HG03469 (cell line): ENCODE results near the gene DUSP8.

ENCODE experiments used
- ATAC-seq: cut with Tn5 transposase; IDR thresholded peaks from one replicate; pipeline ENCODE4 v1.9.1; 2021; ENCODE audit warnings: mild to moderate bottlenecking, moderate library complexity, moderate number of reproducible peaks; ENCODE audit not compliant: unreplicated experiment

The DUSP8 gene

DNA sequence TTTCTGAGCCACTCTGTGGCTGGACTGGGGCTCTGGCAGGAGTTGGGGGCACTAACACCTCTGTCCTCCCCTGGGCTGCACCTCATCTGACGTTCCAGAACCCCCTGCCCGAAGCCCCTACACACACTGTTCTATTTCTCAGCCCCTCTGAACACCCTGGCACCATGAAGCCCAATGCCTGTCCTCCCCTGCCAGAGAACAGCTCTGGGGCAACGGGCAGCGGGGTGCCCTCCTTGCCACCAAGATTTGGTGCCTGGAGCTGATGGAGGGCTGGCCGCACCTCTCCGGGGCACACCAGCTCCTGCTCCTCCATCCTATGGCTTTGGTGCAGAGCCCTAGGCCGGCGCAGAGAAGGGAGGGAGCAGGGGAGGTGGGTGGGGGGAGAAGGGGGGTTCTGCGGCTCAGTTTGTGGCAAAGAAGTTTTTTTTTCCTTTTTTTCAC, 16.3 kb downstream of the DUSP8 start:
- no peak for ATAC-seq

DNA sequence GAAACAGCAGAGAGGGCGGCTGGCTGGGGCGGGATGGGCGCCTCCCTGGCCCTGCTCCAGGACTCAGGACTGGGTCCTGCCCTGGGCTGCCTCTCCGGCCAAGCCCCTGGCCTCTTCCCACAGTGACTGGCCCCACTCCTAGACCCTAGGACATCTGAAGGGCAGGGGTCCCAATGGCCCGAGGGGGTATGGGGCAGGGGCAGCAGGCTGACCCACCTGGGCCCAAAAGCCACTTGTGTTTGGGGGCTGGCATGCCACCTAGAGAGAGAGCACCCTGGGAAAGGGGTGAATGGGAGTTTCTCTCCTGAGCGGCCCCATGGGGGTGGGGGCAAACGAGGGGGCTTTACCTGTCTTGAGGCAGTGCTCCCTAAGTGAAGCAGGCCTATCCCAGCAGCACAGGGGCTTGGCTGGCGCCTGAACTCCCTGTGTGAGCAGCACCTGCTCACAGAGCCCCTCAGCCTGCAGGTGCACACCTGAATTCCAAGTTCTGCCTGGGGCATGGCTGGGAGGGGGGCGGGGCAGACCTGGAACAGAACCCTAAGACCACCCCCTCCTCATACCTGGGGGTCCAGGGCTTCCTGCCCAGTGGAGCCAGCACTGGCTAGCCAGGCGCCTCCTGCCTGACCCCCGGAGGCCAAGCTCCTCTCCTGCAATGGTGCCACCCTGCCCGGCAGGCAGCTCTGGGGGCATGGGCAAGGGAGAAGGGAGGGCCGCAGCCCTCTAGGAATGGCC, 16.9 kb downstream of the DUSP8 start:
- ATAC-seq = no peak

DNA sequence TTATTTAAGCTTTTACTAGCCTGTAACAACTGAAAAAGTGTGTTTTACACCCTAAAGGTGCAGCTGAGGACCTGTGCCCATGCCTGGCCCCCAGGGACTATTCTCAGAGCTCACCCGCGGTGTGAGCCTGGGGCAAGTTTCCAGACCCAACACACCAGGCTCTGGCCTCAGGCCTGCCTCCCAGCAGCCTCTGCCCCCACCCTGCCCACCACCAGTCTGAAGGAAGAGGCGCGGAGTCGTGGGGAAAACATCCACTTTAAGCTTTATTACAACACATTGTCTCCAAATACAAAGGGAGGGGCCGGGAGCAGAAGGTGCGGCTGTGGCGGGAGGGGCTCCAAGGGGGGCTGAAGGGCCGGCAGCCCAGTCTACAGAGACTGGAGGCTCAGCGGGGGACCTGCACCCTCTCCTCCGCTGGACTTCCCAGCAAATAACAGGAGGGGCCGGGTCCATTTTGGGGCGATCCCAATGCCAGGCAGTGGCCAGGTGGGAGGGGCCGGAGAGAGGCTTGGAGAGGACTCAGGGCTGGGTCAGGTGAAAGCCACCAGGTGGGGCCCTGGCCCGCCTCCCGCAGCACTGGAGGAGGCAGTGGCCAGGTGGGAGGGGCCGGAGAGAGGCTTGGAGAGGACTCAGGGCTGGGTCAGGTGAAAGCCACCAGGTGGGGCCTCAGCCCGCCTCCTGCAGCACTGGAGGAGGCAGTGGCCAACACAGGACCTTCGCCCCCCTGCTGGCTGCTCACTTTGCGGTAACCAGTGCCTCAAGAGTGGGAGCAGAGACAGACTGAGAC, 18.1 kb downstream of the DUSP8 start:
- no peak for ATAC-seq

DNA sequence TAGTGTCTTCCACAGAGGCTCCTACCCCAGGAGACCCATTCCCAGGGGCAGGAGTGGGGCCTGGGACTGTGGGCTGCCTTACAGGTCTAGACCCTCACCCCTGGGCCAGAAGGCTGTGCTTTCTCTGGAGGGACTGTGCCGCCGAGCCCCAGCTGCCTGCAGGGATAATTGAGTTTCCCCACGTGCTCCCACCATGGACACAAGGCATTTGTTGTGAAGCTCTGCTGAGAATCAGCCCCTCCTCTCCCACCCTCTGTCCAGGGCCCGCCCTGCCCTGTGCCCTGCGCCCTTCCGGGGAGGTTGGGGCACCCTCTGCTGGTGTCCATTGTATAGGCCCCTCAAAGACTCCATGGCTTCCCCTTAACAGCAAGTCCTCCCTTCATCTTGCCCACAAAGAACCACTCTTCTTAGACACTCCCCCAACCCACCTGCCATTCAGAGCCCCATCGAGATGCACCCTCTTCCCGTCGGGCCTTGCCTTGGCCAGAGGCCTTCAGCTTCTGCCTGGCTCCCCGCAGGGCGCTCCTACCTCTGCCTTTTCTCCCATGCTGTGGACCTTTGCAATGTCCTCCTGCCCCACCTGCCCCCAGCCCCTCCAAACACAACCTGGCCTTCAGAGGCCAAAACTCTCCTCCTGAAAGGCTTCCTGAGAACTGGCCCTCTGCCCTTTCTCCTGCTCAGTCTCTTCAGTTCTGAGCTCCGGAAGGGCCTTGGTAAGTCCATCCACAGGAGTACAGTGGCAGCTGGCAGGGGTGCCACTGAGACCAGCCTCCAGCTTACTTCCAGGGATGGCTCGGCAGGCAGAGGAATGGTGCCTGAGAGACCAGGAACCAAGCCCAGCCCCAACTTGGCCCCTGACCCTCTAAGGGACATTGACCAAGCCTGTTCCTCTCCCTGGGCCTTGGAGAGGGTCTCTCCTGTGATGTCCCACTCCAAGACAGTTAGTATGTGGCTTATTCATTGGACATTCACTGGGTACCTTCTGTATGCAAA, 22.4 kb downstream of the DUSP8 start:
- no peak for ATAC-seq

DNA sequence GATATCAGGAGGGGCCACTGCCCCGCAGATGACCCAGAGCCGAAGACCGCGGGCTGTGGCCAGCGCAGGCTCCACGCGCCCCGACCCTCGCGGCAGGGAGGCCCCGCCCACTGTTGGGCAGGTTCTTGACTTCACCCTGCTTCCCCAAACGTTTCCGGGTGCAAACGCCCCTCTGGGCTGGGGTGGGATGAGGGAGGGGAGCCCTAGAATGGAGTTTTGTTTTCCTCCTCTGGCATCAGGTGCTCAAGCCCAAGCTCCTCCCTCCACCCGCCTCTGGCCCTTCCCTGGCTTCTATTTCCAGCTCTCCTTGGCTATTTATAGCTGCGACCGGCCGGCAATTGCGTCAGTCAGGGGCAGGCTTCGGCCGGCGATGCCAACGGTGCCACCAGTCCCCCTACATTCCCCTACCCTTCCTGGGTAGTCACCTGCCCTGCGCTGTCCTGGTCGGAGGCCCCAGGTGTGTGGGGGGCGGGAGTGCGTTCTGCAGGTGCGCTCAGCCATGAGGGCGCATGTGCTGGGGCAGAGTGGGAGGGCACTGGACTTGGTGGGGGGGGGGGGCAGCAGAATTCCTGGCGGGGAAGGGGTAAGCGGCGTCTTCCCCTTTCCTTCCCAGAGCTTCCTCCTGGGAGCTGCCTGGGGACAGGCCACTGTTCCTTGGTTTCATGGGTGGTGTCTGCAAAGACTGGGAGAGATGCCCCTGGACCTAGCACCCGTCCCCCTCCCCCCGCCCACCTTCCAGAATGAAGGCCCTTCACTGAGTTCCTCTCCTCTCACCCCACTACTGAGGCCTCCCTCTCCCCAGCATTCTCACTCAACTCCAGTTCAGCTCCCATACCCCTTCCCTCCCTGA, 23.6 kb downstream of the DUSP8 start:
- no peak for ATAC-seq

DNA sequence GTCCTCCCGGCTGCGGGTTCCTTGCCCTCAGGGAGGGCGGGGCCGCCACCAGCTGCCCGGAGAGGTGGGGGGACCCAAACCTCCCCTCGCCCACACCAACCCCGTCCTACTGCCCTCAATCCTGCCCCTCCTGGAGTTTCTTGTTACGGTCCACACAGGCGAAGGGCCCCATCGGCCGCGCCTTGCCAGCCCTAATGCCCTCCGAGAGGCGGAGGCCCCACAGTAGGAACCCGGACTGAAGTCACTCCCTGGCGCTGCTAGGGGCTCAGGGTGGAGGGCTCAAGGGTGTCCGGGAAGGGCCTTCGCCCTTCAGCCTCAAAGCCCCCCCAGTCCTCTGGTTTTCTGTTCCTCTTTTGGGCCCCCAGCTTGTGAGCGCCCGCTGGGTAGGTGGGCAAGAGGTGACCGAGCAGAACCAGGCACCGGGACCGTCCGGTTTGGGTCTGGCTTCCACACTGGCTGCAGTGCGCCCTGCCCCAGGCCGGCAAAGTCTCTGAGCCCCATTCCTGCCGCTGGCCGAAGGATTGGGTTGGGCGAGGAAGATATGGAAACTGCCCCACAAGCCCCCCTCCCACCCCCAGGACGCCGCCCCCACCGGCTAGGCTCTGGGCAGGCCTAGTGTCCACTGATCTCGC, 24.5 kb downstream of the DUSP8 start:
- ATAC-seq = no peak

DNA sequence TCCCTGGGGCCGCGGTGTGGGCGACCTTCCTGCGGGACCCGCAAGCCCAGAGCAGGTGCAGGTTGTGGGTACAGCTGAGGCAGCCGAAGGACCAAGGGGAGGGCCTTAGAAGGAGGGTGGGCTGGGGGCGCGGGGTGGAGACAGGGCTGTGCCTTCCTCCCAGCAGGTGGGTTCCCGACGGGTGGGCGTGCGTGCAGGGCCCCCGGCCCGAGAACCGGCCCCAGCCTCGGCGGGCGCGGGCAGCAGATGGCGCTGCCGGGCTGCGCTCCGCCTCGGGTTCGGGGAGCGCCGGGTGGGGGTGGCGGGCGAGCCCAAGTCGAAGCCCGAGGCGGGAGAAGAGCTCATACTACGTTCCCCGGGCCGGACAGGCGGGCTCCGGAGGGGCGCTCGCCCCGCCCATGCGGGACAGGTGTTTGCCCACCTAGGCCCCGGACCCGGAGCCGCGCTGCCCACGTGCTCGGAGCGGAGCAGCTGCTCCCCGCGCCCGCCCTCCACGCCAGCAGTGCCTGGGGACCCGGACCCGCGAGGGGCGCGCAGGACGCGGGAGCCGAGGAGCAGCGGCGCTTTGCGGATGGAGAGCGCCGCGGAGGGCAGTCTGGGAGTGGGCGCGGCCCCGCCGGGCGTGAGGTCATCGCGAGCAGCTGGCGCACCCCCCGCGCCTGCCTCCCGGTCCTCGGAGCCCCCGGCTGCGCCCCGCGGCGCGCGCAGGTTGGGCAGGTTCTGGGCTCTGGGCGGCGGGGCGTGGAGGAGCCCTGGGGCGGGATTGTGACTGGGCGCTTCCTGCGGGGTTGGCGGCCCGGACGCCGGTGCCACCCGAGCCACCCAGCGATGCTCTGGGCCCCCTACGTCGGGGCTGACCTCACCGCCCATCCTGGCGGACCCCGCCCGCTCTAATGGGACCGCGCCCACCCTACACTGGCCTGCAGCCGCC, 25.3 kb downstream of the DUSP8 start:
- no peak for ATAC-seq

DNA sequence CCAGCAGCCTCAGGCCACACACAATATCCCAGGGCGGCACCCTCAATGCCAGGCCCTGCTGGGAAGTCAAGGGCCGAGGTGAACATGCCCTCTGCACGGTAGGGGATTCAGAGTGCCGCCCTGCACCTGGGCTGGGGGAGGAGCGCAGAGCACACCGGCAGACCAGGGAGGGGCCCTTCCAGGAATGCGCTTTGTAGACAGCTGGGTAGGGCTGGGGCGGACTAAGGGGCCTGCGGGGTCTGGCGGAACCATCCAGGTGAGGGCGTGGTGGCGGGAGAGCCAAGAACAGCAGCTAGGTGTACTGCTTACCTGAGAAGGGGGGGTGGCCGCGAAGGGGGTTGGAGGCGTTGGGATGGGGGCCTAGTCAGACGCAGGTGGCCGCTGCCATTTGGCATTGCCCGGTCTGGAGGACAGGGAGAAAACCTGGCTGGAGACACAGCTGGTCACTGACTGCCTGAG, 26.0 kb downstream of the DUSP8 start:
- ATAC-seq = no peak

DNA sequence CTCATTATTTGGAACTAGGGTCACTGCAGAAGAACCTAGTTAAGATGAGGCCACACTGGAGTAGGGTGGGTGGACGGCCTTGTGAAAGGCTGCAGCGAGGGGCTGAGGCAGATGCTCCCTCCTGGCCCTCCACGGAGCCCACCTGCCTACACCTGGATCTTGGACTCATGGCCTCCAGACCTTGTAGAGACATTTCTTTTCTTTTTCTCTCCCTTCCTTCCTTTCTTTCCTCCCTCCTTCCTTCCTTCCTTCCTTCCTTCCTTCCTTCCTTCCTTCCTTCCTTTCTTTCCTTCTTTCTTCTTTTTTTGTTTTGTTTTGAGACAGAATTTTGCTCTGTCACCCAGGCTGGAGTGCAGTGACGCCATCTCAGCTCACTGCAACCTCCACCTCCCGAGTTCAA, 26.6 kb downstream of the DUSP8 start:
- ATAC-seq = no peak

DNA sequence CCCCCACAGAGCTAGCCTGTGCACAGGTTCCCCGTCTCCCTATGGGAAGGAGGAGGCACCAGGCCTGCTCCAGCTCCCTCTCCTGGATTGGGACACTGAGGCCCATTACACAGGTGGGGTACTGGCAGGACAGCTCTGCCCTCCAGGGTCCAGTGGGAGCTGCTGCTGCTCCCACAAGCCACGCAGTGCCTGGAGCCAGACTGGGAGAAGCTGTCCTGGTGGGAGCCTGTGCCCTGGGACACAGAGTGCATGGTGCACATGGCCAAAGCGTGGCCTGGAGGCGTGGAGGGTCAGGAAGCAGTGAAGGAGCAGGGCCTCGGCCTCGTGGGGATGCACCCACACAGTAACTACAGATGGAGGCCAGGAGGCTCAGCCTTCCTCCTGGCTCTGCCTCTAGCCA, 27.5 kb downstream of the DUSP8 start:
- ATAC-seq = no peak

DNA sequence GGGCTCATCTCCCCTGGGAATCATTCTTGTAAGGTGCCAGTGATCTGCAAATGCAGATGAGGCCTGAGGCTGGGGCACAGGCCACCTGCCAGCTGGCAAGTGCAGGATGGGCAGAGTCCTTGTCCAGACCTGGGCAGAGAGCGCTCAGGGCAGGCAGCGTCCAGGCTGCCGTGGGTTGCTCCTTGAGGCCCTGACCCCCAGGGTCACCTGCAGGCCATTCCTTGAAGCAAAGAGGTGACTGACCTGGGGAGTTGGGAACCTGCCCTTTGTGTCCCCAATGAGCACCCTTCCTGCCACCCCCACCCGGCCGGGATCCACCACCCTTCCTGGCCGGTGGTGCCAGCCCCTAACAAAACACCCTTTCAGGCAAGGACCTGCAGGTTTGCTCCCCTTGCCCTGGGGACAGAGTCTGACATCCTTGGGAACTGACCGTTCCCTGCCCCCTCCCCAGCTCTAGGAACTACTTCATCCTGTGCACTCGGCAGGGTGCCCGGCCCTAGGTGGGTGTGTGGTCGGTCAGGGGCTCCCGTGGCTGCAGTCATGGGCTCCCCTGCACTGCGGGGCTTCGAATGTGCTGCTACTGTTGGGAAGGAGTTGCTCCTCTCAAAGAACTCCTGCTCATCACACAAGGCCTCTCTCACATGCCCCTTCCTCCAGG, 28.3 kb downstream of the DUSP8 start:
- no peak for ATAC-seq

DNA sequence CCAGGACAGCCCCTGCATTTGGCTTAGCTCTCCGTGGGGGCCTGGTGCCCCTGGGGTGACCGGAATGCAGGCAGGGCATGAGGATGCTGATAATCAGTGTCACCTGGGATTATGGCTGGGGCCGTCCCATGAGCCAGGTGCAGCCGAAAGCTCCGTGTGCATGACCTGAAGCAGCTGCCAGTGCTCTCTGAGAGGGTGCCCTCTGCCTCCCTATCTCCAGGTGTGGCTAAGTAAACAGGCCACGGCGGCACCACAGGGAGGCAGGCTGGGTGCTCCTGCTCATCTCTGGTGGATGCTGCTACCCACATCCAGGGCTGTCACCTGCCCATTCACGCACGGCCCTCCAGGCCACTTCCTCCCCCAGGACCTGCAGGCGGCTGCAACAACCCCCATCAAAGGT, 29.8 kb downstream of the DUSP8 start:
- no peak for ATAC-seq

DNA sequence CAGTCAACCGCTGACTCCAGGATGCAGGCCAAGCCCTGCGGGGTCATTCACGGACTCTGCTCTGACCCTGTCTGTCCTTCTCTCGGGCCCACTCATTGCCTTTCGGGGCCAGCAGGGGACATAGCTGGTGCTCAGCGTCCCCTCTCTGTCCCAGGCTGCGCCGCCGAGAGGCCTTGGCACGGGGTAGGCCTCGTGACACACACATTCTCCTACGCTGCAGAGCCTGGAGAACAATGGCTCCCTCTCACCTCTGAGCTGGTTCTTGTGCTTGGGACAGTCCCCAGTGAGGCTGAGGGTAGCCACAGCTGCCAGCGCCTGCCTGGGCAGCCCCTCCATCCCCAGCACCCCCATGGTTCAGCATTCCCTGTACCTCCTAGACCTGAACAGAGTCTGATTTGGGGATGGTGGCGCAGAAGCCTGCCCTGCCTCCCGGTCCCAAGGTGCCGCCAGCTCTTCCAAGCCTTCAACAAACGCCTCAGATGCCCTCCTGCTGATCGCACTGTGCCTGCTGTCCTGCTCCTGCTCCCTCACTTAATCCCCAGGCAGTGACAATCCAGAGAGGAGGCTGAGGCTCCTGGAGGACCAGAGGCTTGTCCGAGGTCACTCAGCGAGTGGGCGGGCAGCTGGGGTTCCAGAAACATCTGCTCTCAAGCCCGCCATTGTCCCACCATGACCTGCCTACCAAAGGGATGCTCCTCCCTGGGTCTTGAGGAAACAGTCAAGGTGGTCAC, 30.4 kb downstream of the DUSP8 start:
- ATAC-seq = no peak

DNA sequence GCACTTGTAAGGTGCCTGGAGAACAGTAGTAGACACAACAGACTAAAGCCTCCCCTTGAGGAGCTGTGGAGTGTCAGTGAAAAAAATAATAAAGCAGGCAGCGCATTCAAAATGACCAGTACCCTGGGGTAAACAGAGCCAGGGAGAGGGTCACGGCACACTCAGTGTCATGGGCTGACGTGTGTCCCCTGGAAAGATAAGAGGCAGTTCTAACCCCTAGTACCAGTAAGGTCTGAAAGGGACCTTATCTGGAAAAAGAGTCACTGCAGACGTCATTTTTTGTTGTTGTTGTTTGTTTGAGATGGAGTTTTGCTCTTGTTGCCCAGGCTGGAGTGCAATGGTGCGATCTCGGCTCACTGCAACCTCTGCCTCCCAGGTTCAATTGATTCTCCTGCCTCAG, 32.0 kb downstream of the DUSP8 start:
- no peak for ATAC-seq

DNA sequence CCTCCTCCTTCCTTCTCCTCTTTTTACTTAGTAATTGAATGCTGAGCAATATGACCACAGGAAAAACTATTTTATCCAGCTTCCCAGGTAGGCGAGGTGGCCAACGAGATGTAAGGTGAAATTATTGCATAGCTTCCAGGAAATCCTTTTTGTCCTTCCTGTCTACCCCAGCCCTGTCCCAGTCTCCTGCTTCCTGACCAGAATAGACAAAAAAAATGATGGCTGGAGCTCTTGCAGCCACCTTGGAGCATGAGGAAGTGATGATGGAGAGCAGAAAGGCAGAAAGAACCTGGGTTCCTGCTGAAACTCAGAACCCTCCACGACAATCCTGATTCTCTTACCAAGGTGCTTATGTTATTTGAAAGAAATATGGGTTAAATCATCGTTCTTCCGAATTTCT, 33.9 kb downstream of the DUSP8 start:
- no peak for ATAC-seq

DNA sequence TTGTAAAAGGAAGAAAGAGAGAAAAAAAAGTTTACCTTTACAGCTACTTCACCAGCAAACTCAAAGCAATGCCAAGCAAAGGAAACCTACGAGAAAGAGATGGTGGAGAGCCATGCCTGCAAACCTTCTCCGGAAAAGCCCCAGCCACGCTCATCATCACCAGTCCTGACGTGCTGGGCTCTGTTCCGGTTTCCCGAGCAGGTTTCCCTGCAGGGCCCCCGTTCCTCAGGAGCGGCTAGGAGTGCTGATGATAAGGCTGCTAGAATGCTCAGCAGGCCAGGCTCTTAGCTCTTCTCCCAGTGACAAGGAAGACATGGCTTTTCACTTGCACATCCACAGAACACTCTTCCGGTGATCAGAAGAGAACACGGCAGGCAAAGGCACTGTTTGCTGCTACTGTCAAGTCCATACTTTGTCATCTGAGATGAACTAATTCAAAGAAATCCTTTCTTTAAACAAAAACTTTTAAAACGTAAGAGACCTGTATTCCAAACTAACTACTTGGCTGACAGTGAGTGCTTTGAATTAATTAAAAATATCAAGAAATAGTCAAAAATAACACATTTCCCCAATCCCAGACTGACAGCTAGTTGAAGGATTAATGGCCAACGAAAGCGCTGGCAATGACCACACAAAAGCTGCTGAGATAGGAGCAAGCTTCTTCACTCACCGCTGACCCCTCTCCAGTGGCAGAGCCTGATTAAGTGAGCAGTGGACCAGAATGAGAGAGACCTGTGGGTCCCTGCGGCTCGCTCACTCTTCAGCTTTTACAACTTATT, 35.8 kb downstream of the DUSP8 start:
- no peak for ATAC-seq

DNA sequence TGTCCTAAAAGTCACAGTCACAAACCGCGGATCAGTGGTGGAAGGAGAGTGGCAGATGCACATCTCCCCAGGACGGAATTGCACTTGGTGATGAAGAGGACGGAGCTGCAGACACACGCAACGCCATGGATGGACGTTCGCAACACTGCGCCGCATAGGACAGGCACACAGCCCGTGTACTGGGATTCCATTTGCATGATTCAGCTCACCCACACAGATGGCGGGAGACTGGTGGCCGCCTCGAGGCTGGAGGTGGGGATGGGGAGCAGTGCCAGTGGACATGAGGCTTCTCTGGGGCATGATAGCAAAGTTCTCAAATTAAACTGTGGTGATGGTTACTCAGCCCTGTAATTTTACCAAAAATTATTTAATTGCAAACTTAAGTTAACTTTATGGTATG, 37.4 kb downstream of the DUSP8 start:
- ATAC-seq = no peak
